GM12892 (cell line): Measurements from ENCODE around the gene TBC1D22A.
"Not testable (repeated sequence)": the region's sequence is repeated elsewhere in the genome, so short reads cannot be mapped to it uniquely, and the experiment has no call there.

ENCODE experiments used
- DNase-seq: peaks from one replicate; pipeline ENCODE4 v3.0.0; 2011; ENCODE audit not compliant: insufficient read length
- FAIRE-seq: peaks from 2 replicates; lab custom pipeline; 2011; peaks lifted over from hg19 to GRCh38; lab: Jason Lieb, UNC
- POLR2A ChIP-seq: IDR thresholded peaks from 2 replicates; pipeline ENCODE4 v1.6.1; 2011; ENCODE audit warnings: low read depth, low read length, control low read depth
- POLR2AphosphoS5 ChIP-seq: IDR thresholded peaks from 2 replicates; pipeline ENCODE4 v1.6.1; 2011; ENCODE audit warnings: low read depth, low read length, control low read depth
- TAF1 ChIP-seq: IDR thresholded peaks from 2 replicates; pipeline ENCODE4 v1.6.1; 2011; ENCODE audit warnings: low read depth, mild to moderate bottlenecking, control low read depth, low read length, borderline replicate concordance

TBC1D22A gene

DNA sequence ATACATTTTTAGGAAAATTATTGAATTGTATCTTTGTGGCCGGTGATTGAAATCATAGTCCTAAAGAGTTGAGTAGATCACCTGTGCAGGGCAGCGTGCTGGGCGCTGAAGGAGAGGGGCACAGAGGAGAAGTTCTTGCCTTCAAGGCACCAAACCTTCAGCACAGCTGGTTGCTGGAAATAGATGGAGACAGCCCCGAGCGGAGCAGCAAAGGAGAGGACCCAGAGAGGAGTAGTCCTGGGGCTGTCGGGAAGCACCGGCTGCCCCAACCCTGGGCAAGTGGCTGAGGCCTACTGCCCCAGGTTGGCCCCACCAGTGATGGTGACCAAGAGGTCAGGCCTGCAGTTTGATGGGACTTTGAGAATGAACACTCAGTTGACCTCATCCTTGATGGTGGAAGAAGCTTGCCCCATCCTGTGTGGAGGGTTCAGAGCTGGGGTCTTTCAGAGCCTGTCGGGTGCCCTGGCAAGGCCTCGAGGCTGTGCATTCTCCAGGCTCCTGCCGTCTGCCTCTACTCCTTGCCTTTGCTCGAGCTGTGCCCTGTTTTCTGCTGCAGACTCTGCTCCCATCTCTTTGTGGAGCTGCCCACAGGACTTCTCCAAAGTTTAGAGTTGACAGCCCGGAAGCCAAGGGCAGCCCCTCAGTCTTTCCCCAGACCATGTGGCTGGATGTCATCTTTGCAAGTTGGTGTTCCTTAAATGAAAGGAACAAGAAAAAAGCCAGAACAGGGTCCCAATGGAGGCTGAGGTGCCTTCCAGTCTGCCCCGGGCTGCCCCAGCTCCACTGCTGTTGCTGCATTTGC, 285.1 kb downstream of the TBC1D22A start:
- no peak for DNase-seq
- no peak for FAIRE-seq
- TF ChIP-seq POLR2AphosphoS5 = no peak
- no peak for TF ChIP-seq TAF1
- TF ChIP-seq POLR2A = no peak

- FAIRE-seq (no peak), DNase-seq (no peak)
- TF ChIP-seq POLR2A = no peak
- TF ChIP-seq TAF1 = no peak
- no peak for TF ChIP-seq POLR2AphosphoS5
Observed at GRCh38 chr22:47048123-47049077, 285.9 kb downstream of the TBC1D22A start.

DNA sequence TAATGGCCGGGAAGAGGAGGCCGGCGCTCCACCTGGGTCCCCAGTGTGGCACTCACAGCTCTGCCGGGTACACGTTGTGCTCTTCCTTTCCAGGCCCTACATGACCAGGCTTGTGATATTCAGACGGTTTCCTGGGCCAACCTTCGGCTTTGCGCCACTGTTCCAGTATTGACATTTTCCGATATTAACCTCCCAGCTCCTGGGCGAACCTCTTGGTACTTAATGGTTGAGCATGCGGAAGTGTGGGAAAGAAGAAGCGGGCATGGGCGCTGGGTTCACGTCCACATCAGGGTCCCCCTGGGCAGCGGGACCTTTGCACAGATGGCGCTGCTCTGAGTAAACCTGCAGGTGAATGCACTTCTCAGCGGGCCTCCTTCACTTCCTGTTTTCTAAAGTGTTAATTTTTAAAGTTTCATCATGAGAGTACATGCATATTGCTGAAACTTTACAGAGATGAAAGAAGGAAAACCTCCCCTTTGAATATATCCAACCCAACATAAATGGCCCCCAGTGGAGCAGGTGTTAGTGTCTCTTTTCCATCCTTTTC, 286.7 kb downstream of the TBC1D22A start:
- no peak for DNase-seq
- no peak for FAIRE-seq

DNA sequence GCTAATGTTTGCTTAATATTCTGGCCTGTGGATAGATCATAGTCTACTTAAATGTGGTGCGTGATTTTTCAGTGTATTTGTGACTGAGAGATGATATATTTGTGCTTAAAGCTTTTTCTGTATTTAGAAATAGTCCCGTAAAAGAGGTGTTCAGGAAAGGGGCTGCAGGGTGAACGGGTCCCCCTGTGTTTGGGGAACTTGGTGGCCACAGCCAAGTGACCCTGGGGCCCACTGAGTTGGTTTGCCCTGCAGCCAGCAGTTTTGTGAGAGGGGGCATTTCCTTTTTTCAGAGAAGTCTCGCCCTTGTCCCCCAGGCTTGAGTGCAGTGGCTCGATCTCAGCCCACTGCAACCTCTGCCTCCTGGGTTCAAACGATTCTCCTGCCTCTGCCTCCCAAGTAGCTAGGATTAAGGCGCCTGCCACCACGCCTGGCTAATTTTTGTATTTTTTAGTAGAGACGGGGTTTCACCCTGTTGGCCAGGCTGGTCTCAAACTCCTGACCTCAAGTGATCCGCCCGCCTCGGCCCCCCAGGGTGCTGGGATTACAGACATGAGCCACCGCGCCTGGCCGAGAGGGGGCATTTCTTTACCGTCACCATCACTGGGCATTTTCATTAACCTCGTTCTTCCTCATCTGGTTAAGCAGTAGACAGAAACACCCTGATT, 287.4 kb downstream of the TBC1D22A start:
- not testable (repeated sequence) for FAIRE-seq

More for the DNA sequence above, 286.7 kb downstream of the TBC1D22A start:
- no peak for TF ChIP-seq TAF1
- TF ChIP-seq POLR2A = no peak
- TF ChIP-seq POLR2AphosphoS5 = no peak

DNA sequence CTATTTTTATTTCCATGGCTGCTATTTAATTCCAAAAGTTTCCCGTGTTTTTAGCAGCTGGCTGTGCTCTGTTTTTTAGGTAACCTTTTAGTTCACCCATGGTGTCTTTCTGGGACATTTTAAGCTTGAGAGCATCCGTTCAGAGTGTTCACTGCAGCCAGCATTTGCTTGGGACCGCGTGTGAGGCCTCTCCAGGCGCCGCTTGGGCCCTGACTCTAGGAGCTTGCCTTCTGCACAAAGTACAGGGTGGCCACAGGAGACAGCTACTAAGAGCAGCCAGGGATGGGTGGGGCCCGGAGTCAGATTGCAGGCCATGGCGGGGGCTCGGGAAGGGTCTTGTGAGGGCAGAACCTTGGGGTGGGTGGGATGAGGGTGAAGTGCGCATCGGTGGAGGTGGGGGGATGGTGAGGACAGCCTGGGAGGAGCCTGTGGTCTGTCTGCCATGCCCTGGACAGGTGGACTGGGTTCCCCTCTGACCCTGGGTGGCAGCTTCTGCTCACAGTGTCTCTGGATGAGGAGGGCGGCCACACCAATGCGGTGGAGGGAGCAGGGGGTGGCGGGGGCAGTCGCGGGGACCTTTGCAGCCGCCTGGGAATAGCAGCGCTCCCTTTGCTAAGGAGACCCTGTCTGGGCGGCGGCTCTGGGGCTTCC, 288.1 kb downstream of the TBC1D22A start:
- no peak for FAIRE-seq
- TF ChIP-seq POLR2A = no peak
- no peak for TF ChIP-seq POLR2AphosphoS5
- no peak for TF ChIP-seq TAF1

More for the DNA sequence above, 287.4 kb downstream of the TBC1D22A start:
- not testable (repeated sequence) for DNase-seq

GRCh38 chr22:47051441-47052071, 289.1 kb downstream of the TBC1D22A start:
- TF ChIP-seq POLR2AphosphoS5 (no peak), POLR2A (no peak), TAF1 (no peak)
- FAIRE-seq = no peak
- DNase-seq = no peak

More for the DNA sequence above, 288.1 kb downstream of the TBC1D22A start:
- no peak for DNase-seq

GRCh38 chr22:47052236-47053012, 290.0 kb downstream of the TBC1D22A start:
- TF ChIP-seq TAF1 (no peak), POLR2AphosphoS5 (no peak), POLR2A (no peak)
- DNase-seq (no peak), FAIRE-seq (no peak)

- DNase-seq (no peak), FAIRE-seq (no peak)
- TF ChIP-seq TAF1 (no peak), POLR2A (no peak), POLR2AphosphoS5 (no peak)
Observed at GRCh38 chr22:47053013-47053725, 290.7 kb downstream of the TBC1D22A start.

DNA sequence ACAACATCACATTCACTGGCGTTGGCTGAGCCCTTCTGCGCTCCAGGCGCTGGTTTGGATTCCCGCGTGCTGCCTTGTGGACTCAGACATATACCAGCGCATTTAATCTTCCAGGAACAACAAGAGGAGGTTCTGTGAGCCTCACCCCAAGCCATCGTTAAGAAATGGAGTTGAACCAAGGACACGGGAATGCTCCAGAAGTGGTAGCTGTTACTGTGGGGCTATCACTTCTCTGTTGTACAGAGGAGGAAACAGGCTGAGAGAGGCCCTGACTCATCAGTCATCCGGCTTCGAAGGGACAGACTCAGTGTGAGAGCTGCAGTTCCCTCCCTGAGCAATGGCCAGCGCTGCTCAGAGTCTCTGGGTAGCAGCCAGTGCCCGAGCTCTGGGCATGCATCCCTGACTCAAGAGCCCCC, 291.3 kb downstream of the TBC1D22A start:
- TF ChIP-seq POLR2AphosphoS5 = no peak
- no peak for TF ChIP-seq TAF1
- TF ChIP-seq POLR2A = no peak
- no peak for DNase-seq
- FAIRE-seq = no peak
